RWPE2 (cell line): ENCODE data around the gene PPP1R8.
"Not testable (repeated sequence)": the region's sequence is repeated elsewhere in the genome, so short reads cannot be mapped to it uniquely, and the experiment has no call there.

Experiments used
- ATAC-seq: fragments of 200-7000 bp; cut with Tn5 transposase; 3 replicates; pipeline ENCODE4 v1.9.1; 2021; ENCODE audit warnings: low read depth
- DNase-seq: peaks from one replicate; pipeline ENCODE4 v3.0.0-alpha.2; 2020; ENCODE audit warnings: low spot score
- H3K27ac ChIP-seq: fragments of 450-650 bp; 2 replicates; pipeline ENCODE4 v1.5.1; 2017; ENCODE audit warnings: mild to moderate bottlenecking; ENCODE audit not compliant: poor library complexity, severe bottlenecking
- H3K27me3 ChIP-seq: fragments of 250-450 bp; sonication (Bioruptor Pico); 2 replicates; pipeline ENCODE4 v1.5.1; 2021; ENCODE audit warnings: mild to moderate bottlenecking, moderate library complexity; ENCODE audit not compliant: insufficient read depth, poor library complexity, severe bottlenecking
- H3K36me3 ChIP-seq: fragments of 250-450 bp; sonication (Bioruptor Pico); 2 replicates; pipeline ENCODE4 v1.5.1; 2020; ENCODE audit warnings: low read depth, mild to moderate bottlenecking, moderate library complexity
- H3K4me1 ChIP-seq: fragments of 250-450 bp; sonication (Bioruptor Pico); 2 replicates; pipeline ENCODE4 v1.5.1; 2021; ENCODE audit warnings: mild to moderate bottlenecking, moderate library complexity; ENCODE audit not compliant: insufficient read depth, poor library complexity, severe bottlenecking
- H3K4me3 ChIP-seq: fragments of 250-450 bp; sonication (Bioruptor Pico); 2 replicates; pipeline ENCODE4 v1.5.1; 2021; ENCODE audit warnings: mild to moderate bottlenecking, moderate library complexity; ENCODE audit not compliant: severe bottlenecking
- H3K9me3 ChIP-seq: fragments of 250-450 bp; sonication (Bioruptor Pico); 2 replicates; pipeline ENCODE4 v1.5.1; 2021; ENCODE audit warnings: mild to moderate bottlenecking, moderate library complexity; ENCODE audit not compliant: severe bottlenecking
- CTCF ChIP-seq: fragments of 450-650 bp; IDR thresholded peaks from one replicate; pipeline ENCODE4 v1.5.1; 2017; ENCODE audit warnings: mild to moderate bottlenecking, moderate library complexity; ENCODE audit not compliant: poor library complexity, severe bottlenecking

The PPP1R8 gene

DNA sequence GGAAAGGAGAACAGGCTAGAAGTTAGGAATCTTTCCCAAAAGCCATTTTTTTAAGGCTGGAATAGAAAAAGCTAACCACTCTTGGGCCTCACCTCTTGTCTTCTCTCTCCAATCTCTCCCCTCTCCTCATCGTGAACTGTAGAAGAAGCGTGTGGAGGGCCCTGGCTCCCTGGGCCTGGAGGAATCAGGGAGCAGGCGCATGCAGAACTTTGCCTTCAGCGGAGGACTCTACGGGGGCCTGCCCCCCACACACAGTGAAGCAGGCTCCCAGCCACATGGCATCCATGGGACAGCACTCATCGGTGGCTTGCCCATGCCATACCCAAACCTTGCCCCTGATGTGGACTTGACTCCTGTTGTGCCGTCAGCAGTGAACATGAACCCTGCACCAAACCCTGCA is 19.4 kb downstream of the PPP1R8 start:
- Histone ChIP-seq H3K27me3 (no peaks in the 10 kb centered on the region), H3K27ac (no peak overlapping the region), H3K36me3 (peaks cover 53% of the 10 kb centered on the region), H3K4me3 (no peak overlapping the region), H3K9me3 (no peaks in the 10 kb centered on the region), H3K4me1 (no peaks in the 10 kb centered on the region)
- no peak for TF ChIP-seq CTCF
- DNase-seq (no peak), ATAC-seq (no peak)

GRCh38 chr1:27855085-27855484 is 24.5 kb downstream of the PPP1R8 start:
- H3K27me3 ChIP-seq = no peaks in the 10 kb centered on the region
- ATAC-seq (no peak), DNase-seq (no peak)
- no peaks in the 10 kb centered on the region for H3K4me1 ChIP-seq
- no peak overlapping the region for H3K4me3 ChIP-seq
- no peak overlapping the region for H3K27ac ChIP-seq
- no peak for TF ChIP-seq CTCF
- H3K9me3 ChIP-seq = no peaks in the 10 kb centered on the region
- peaks cover 6% of the 10 kb centered on the region for H3K36me3 ChIP-seq

DNA sequence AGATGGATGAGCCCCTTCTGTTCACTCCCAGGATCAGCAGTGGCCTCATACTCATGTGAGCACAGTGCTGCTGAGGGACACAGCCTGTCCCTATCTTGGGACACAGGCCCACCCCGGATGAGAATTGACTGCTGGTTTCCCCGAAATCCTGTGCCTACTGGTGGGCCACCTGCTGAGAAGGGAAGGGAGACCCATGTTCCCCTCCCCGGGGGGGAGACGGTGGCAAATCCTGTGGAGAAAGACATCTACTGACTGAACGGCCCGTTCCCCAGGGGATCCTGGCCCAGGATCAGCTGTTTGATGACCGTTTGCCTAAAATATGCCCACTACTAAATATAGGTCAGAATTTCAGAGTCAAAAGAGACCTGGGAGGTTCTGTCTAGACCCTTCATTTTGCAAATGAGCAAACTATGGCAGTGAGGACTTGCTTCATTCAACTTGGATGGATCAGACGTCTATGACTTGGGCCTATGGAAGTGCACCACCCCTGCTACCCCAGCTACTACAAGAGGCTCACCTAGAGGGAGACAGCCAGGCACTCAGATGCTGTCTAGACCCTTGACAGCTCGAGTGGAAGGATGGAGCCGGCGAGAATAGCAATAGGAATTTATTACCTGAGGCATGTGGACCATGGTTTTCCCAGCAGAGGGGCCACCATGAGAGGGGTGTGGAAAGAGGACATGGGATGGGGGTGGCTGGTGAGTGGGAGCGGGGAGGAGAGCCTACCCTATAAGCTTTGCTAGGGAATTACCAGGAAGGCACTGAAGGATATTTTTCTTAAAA is 26.2 kb downstream of the PPP1R8 start:
- H3K36me3 ChIP-seq = no peaks in the 10 kb centered on the region
- no peak overlapping the region for H3K4me3 ChIP-seq
- H3K9me3 ChIP-seq = no peaks in the 10 kb centered on the region
- no peak for TF ChIP-seq CTCF
- no peaks in the 10 kb centered on the region for H3K4me1 ChIP-seq
- DNase-seq (no peak), ATAC-seq (no peak)
- no peaks in the 10 kb centered on the region for H3K27me3 ChIP-seq
- H3K27ac ChIP-seq = no peak overlapping the region

GRCh38 chr1:27857552-27857951 is 27.0 kb downstream of the PPP1R8 start:
- not testable (repeated sequence) for ATAC-seq, H3K9me3 ChIP-seq, H3K27me3 ChIP-seq, H3K4me3 ChIP-seq, DNase-seq, H3K4me1 ChIP-seq, H3K36me3 ChIP-seq, H3K27ac ChIP-seq

DNA sequence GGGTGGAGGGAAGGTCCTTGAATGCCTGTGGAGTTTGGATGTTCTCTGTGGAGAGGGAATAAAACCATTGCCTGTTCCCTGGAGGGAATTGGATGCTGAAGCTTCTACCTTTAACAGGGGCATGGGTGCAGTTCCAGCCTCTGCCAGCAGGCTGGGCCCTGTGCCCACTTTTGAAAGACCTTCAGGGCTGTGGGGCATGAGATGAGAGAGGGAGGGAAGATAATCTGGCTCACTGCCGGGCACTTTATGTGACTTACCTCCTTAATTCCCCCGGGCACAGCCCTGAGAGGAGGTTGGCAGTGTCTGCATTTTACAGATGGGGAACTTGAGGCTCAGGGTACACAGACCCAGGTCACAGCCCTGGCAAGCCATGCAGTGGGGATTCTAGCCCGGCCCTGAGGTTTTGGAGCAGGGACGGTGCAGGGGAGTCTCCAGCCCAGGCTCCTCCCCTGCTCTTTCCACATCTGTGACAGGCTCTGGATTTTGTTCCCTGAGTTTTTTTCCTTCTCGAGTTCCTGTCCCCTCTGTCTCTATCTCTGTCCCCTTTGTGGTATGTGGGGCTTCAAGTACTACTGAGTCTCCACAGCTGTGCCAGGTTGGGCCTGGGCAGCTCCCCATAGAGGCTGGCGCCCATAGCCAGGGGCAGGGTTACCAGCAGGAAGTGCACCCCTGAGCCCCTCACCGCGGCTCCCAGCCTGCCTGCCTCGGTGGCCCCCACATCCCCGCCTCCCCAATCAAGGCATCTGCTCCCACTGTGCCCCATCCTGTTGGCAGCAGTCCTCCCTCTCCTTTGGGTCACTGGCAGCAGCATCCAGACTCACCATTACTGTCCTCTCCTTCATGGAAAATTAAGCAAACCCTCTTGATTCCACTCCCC is 27.7 kb downstream of the PPP1R8 start:
- no peak overlapping the region for H3K27ac ChIP-seq
- DNase-seq = no peak
- no peaks in the 10 kb centered on the region for H3K27me3 ChIP-seq
- H3K4me1 ChIP-seq = peaks cover 6% of the 10 kb centered on the region
- no peak overlapping the region for H3K4me3 ChIP-seq
- TF ChIP-seq CTCF = peak; percentile 92
- H3K36me3 ChIP-seq = no peaks in the 10 kb centered on the region
- H3K9me3 ChIP-seq = no peaks in the 10 kb centered on the region
- peak; percentile 85 for ATAC-seq
